NCI-H524 (cell line): ENCODE measurements around the gene VAV2.

Experiments used
- DNase-seq, 2 experiments: peaks; one replicate each; lab custom pipeline; 2025; lab: John Stamatoyannopoulos, UW

Gene VAV2

GRCh38 chr9:133952598-133953550 lies 39.2 kb downstream of the VAV2 start:
- DNase-seq = no peak

GRCh38 chr9:133951265-133951664 lies 40.9 kb downstream of the VAV2 start:
- no peak for DNase-seq

- DNase-seq = peak; percentile 84 to 88
Observed at GRCh38 chr9:133950629-133951111, 41.5 kb downstream of the VAV2 start.

- DNase-seq = peak; percentile 76 to 84
Observed at GRCh38 chr9:133950192-133950591, 41.9 kb downstream of the VAV2 start.

- no peak for DNase-seq
Observed at GRCh38 chr9:133949486-133950061, 42.5 kb downstream of the VAV2 start.

- no peak for DNase-seq
Observed at GRCh38 chr9:133948561-133949485, 43.3 kb downstream of the VAV2 start.

GRCh38 chr9:133948131-133948530 lies 44.0 kb downstream of the VAV2 start:
- DNase-seq = no peak

- DNase-seq = no peak
Observed at GRCh38 chr9:133946840-133947486, 45.2 kb downstream of the VAV2 start.

- no peak for DNase-seq
Observed at GRCh38 chr9:133945977-133946753, 46.0 kb downstream of the VAV2 start.

GRCh38 chr9:133945314-133945975 lies 46.7 kb downstream of the VAV2 start:
- no peak for DNase-seq

- no peak for DNase-seq
Observed at GRCh38 chr9:133944746-133945135, 47.4 kb downstream of the VAV2 start.

- no peak for DNase-seq
Observed at GRCh38 chr9:133943781-133944745, 48.1 kb downstream of the VAV2 start.

GRCh38 chr9:133943036-133943780 lies 48.9 kb downstream of the VAV2 start:
- no peak for DNase-seq

GRCh38 chr9:133942206-133942975 lies 49.7 kb downstream of the VAV2 start:
- no peak for DNase-seq

GRCh38 chr9:133939845-133940244 lies 52.3 kb downstream of the VAV2 start:
- DNase-seq = no peak

- DNase-seq = no peak
Observed at GRCh38 chr9:133939171-133939785, 52.8 kb downstream of the VAV2 start.

- DNase-seq = no peak
Observed at GRCh38 chr9:133938753-133939152, 53.4 kb downstream of the VAV2 start.
